Loucy (cell line): ENCODE results near the gene DCST1.

Experiments used
- EZH2phosphoT487 ChIP-seq: fragments of 200-600 bp; IDR thresholded peaks from 2 replicates; pipeline ENCODE4 v1.6.1; 2018; ENCODE audit warnings: antibody characterized with exemption, mild to moderate bottlenecking, moderate library complexity, borderline replicate concordance
- TF ChIP-seq, protein P1 (sequence below): fragments of 200-600 bp; sonication (generic); conservative IDR thresholded peaks from 2 replicates; pipeline ENCODE4 v1.5.1; 2014; ENCODE audit warnings: mild to moderate bottlenecking, antibody characterized with exemption, low read length

DNA sequence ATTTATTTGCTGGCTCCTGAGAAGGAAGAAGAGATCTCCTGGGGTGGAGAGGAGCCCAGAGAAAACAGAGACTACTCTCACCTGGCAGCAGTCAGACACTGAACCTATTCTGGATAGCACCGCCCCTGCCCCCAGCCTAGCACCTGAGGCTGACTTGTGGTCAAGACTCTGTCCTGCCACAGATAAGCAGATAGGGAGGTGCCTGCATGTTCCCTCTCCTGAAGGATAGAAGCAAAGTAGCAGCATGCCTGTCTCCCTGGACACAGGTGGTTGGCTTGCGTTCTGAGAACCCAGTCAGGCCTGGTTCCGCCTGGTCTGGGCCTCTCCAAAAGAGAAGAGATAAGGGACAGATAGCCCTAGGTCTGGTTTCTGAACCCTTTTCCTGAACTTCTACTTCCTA, 43.7 kb downstream of the DCST1 start:
- TF ChIP-seq, protein P1, sequence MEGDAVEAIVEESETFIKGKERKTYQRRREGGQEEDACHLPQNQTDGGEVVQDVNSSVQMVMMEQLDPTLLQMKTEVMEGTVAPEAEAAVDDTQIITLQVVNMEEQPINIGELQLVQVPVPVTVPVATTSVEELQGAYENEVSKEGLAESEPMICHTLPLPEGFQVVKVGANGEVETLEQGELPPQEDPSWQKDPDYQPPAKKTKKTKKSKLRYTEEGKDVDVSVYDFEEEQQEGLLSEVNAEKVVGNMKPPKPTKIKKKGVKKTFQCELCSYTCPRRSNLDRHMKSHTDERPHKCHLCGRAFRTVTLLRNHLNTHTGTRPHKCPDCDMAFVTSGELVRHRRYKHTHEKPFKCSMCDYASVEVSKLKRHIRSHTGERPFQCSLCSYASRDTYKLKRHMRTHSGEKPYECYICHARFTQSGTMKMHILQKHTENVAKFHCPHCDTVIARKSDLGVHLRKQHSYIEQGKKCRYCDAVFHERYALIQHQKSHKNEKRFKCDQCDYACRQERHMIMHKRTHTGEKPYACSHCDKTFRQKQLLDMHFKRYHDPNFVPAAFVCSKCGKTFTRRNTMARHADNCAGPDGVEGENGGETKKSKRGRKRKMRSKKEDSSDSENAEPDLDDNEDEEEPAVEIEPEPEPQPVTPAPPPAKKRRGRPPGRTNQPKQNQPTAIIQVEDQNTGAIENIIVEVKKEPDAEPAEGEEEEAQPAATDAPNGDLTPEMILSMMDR = no peak
- TF ChIP-seq EZH2phosphoT487 = no peak
